Measurements from ENCODE around the gene CACNA2D1.
"Not testable (repeated sequence)": the region's sequence is repeated elsewhere in the genome, so short reads cannot be mapped to it uniquely, and the experiment has no call there.

CACNA2D1 gene

GRCh38 chr7:82393076-82393839 lies 50.3 kb downstream of the CACNA2D1 start:
- no peak for DNase-seq (ENCODE audit: low read depth)

DNA sequence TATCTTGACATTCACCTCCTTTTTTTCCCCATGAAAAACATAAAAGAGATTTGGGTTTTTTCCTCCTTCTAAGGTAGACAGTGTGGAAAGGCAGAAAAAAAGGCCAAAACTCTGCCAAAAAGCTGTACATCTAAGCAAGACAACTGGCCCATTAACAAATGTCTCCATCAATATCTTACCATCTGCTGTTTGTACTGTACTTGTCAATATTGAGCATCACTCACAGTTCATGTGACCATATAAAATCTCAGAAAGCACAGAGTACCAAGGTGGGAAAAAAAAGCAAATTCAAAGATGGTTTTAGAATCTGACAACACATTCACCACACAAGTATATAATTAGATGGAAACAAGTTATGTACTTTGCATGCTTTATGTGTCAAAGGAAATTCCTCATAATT lies 52.6 kb downstream of the CACNA2D1 start:
- DNase-seq (ENCODE audit: low read depth): no peak

- no peak for DNase-seq (ENCODE audit: low read depth)
Observed at GRCh38 chr7:82389876-82390275, 53.7 kb downstream of the CACNA2D1 start.

GRCh38 chr7:82388138-82388537 lies 55.4 kb downstream of the CACNA2D1 start:
- DNase-seq (ENCODE audit: low read depth): peak; percentile 12

DNA sequence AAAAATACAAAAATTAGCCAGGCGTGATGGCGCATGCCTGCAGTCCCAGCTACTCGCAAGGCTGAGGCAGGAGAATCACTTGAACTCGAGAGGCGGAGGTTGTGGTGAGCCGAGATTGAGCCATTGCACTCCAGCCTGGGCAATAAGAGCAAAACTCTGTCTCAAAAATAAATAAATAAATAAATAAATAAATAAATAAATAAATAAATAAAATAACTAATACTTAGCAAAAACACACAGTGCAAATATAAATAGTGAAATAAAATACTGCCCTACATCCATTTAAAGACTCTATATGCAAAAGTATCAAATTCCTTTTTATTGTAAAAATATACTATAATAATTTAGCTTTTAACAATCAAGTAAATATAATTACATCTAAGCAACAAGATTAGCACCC lies 57.0 kb downstream of the CACNA2D1 start:
- DNase-seq (ENCODE audit: low read depth): not testable (repeated sequence)

DNA sequence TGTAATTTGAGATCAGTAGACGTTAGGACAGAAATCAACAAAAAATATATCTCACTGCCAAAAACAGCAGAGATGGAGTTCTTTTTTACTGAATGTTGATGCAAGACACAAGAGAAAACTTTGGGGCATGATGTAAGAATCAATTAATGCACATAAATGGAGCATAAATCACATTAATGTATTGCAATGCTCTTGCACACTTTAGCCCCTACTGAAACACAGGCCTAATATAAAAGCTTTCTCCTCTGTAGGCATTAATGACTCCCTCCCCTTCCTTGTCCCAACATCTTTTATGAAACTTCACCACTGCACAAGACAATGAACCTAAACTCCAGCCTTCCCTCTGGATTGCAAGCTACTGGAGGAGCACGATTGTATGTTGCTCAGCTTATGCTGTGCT lies 58.8 kb downstream of the CACNA2D1 start:
- DNase-seq (ENCODE audit: low read depth): no peak

GRCh38 chr7:82384051-82384464 lies 59.5 kb downstream of the CACNA2D1 start:
- no peak for DNase-seq (ENCODE audit: low read depth)

DNA sequence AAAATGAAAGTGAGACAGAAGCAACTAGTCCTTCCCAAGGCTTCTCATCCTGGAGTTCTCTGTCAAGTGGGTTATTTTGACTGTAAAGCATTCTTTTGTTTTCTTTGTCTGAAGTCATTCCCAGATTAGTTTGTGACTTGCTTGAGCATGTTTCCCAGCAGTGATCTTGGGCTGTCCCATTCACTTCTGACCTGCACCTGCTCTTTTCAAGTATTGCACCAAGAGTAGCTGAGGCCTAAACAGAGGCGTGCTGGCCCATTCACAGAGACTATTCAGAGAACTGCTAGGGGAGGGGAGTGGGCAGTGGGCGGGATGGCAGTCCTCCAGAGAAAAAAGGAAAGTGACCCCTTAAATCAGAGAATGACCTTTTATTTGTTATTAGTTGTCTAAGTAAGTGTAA lies 61.3 kb downstream of the CACNA2D1 start:
- DNase-seq (ENCODE audit: low read depth): no peak

DNA sequence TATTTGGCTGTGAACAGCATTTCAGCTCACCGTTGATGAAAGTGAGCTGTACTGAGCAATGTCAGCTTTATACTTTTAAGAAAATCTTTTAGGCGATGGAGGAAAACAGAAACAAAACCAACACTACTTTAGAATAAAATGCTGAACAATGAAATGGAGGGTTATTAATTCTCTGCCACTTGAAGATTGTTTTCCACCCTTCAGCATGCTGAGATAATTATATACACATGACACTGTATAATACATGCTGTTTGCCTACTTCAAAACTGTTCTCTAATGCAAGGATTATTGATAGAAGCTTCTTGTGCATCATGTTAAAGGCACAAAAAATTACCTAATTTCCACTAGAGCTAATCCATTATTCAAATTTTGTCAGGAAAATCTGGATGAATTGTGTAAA lies 66.8 kb downstream of the CACNA2D1 start:
- DNase-seq (ENCODE audit: low read depth): no peak

DNA sequence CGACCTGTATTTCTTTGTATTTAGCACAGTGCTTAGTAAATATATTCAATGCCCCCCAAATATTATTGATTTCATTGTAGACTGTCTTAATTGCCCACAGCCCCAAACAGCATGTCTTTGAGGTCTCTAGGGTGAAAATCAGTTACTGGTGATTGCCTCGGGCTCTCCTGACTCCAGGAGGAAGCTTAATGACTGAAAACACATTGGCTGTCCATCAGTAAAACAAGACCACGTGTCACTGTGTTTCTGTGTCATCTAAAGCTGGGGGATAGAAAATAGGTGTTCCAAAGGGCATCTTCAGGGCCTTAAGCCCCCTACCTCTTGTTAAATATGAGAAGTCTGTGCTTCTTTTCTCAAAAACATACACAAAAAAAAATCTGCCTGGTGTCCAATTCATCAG lies 67.9 kb downstream of the CACNA2D1 start:
- DNase-seq (ENCODE audit: low read depth): no peak

- no peak for DNase-seq (ENCODE audit: low read depth)
Observed at GRCh38 chr7:82375129-82375528, 68.4 kb downstream of the CACNA2D1 start.

DNA sequence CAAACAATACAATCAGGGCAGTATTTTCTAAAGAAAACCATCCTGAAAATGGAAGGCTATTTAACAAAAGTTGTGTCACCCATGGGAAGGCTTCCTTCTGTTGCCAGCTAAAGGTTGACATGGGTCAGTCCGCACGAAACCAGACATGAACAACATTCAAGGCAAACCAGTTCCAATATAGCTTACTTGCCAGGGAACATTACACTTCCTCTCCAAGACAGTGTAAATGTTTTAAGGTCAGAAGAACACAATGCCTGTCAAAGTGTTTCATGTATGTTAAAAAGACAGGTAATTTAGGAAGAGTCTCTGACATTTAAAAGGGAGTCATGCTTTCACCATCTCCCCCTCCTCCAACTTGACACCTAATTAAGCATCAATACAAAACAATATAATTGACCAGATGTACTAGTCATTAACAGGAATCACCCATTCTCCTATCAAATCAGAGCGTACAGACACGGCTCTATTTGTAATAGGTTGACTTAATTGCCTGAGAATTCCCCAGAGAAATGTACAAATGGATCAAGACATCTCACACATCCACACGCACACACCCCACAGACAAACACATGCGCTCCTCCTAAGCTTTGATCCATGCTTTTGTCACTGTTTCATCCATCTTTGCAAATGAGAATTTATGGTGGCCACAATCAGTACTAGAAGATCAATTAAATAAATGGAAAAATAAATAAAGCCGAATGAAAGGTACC lies 69.5 kb downstream of the CACNA2D1 start:
- DNase-seq (ENCODE audit: low read depth): no peak

GRCh38 chr7:82364671-82365070 lies 78.9 kb downstream of the CACNA2D1 start:
- no peak for DNase-seq (ENCODE audit: low read depth)

- DNase-seq (ENCODE audit: low read depth): no peak
Observed at GRCh38 chr7:82364048-82364447, 79.5 kb downstream of the CACNA2D1 start.

GRCh38 chr7:82362129-82362706 lies 81.4 kb downstream of the CACNA2D1 start:
- peak; percentile 34 for DNase-seq (ENCODE audit: low read depth)

DNA sequence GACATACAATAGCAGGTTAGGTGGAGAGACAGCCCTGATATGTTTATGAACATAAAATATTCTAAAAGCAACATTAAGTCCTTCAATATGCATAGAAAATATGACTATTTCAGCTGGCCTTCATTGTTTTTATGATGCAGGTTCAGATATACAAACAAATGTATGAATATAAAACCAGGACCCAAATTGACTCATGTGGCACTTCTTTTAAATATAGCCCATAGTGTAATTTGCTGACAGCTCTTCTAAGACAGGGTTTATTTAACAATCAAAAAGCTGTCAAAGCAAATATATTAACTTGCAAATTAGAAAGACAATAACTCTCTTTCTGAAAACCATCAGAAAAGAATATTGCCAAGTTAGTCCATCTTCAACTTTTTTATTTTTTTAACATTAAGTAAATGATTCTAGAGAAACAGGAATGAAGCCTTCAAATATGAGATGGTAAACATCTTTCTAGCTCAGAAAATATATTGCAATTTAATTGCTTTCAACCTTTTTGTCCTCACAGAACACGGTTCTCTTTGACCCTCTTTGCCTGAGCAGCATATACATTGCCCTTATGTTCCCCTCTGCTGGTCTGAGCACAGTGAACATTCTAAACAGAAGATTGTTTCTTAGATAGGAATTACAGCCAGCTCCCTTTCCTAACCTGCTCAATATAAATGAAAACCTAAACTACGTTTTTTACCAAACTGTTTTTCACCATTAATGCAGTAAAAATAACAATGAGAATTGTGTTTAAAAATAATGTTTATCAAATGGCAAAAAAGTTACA lies 82.8 kb downstream of the CACNA2D1 start:
- DNase-seq (ENCODE audit: low read depth): no peak

DNA sequence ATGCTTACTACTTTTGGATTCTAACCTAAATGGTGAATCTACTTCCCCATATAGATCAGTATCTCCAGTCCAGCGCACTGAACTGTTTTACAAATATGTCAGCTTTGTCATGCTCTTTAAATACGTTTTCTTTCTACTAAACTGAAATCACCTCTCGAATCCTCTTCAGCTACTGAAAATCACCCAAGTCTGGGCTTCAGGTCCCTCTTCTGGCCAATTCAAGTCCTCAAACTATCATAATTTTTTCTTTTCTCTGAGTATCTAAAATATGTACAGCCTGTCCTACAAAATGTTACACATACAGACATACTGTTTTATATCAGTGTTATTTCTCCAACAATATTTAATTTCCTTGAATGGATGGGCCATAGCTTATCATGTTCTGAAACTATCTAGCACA lies 84.2 kb downstream of the CACNA2D1 start:
- no peak for DNase-seq (ENCODE audit: low read depth)

- no peak for DNase-seq (ENCODE audit: low read depth)
Observed at GRCh38 chr7:82358923-82359322, 84.7 kb downstream of the CACNA2D1 start.

DNA sequence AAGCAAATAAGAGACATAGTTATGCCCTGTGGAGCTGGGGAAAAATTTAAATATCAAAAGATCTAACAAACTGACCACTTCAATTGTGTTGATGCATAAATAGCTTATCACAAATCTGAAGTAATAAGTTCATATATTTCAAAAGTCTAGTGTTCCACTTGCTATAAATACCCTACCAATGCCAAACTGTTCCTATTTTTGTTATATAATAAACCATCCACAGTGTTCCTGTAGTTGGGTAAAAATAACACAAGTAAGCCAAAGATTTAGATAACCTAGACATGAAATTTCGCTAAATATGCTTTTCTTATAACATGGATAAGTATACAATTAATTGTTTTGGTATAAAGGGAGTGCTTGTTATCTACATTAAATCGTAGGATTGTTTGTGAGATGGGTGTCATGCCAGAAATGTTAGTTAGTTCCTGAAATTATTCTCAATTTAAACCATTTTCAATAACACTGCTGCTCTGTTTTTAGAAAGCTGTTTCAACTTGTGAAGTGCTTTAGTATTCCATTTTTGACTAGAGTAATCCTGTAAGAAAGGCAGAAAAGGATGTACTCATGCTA lies 85.5 kb downstream of the CACNA2D1 start:
- DNase-seq (ENCODE audit: low read depth): no peak

DNA sequence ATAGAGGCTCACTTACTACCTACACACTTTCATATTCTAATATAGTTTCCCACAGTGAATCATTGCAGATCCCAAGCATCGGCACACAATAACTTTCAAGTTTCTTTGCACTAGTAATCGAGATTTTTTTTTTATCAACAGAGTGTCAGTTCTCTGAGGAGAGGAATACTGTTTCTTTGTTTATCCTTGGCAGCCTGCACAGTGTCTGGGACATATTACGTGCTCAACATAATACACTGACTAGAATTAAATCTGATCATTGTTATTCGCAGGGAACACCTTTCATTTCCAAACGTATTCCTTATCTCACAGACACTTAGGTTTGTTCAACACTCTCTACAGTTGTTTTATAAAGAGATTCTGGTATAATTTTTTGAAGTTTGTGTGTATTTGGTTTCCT lies 95.3 kb downstream of the CACNA2D1 start:
- DNase-seq (ENCODE audit: low read depth): no peak

- no peak for DNase-seq (ENCODE audit: low read depth)
Observed at GRCh38 chr7:82347808-82348207, 95.8 kb downstream of the CACNA2D1 start.

GRCh38 chr7:82345886-82346285 lies 97.7 kb downstream of the CACNA2D1 start:
- DNase-seq (ENCODE audit: low read depth): no peak
